Prostate gland (tissue), 2 donors: Measurements from ENCODE around the gene PARVB. TPM values are rescaled to one million over a fixed set of nuclear protein-coding genes. Genes with fewer than 3 reads are reported as not detected.

ENCODE experiments used
- DNase-seq: peaks from one replicate; pipeline ENCODE4 v3.0.0-alpha.2; 2019; ENCODE audit warnings: low spot score
- H3K27ac ChIP-seq, 2 donors: fragments of 200-600 bp; sonication (generic); 2 replicates each; pipeline ENCODE4 v1.5.1; 2017 to 2019
- H3K27me3 ChIP-seq: fragments of 200-600 bp; sonication (generic); replicated peaks from 2 replicates; pipeline ENCODE4 v1.5.1; 2019; ENCODE audit not compliant: insufficient read depth
- H3K36me3 ChIP-seq, 2 donors: fragments of 200-600 bp; sonication (generic); 1 replicate in 1 of 2; 2 replicates in 1 of 2; pipeline versions ENCODE4 v1.5.1 to v1.8.1; 2017 to 2019
- H3K4me1 ChIP-seq: fragments of 200-600 bp; sonication (generic); replicated peaks from 2 replicates; pipeline ENCODE4 v1.5.1; 2019
- H3K4me3 ChIP-seq, 2 donors: fragments of 200-600 bp; sonication (generic); 2 replicates each; pipeline ENCODE4 v1.5.1; 2017 to 2019
- H3K9me3 ChIP-seq: fragments of 200-600 bp; sonication (generic); 2 replicates; pipeline ENCODE4 v1.5.1; 2017
- CTCF ChIP-seq, 4 experiments: fragments of 200-600 bp in 2 of 4; fragments of 450-650 bp in 2 of 4; sonication (generic) in 2 of 4; IDR thresholded peaks; 1 replicate in 3 of 4; 2 replicates in 1 of 4; pipeline ENCODE4 v1.5.1; 2016 to 2019; ENCODE audit warnings: antibody characterized with exemption in 4 of 4, mild to moderate bottlenecking in 2 of 4, moderate library complexity in 2 of 4
- POLR2A ChIP-seq: fragments of 450-650 bp; IDR thresholded peaks from one replicate; pipeline ENCODE4 v1.6.1; 2016; ENCODE audit warnings: antibody characterized with exemption, mild to moderate bottlenecking
- POLR2AphosphoS5 ChIP-seq: sonication (generic); formaldehyde crosslinking; IDR thresholded peaks from one replicate; pipeline ENCODE4 v1.6.1; 2017; ENCODE audit warnings: antibody characterized with exemption
- WGBS: methylation state at CpG from one replicate; pipeline ENCODE4 v1.1.5; 2018; 5-methylcytosine and 5-hydroxymethylcytosine counted together
- intact Hi-C: fragments of 100-400 bp; cut with DNase I; formaldehyde crosslinking; loops from one replicate; pipeline ENCODE4 v1.14.2; 2022
- total RNA-seq, 2 donors: library from RNA; depleted of rRNA; stranded (reverse); fragments of >200 nt; gene quantifications; one replicate each; pipeline ENCODE4 v1.1.0, GENCODE V29; 2016

Gene PARVB
- total RNA-seq, 2 donors from 2014 or later, result 11.7 to 28.4 TPM

- intact Hi-C loops, result no loop called here
- H3K4me1 ChIP-seq, result no peaks in the 10 kb centered on the region
- no peak for TF ChIP-seq POLR2AphosphoS5
- TF ChIP-seq POLR2A, result no peak
- TF ChIP-seq CTCF (IDR thresholded peaks at IDR 0.05), result no peak
- H3K27ac ChIP-seq, result no peak overlapping the region
- WGBS, result 90% methylated on average over 12 of the region's 12 CpGs
- H3K9me3 ChIP-seq, result no peaks in the 10 kb centered on the region
- H3K36me3 ChIP-seq, result no peaks in the 10 kb centered on the region
- H3K27me3 ChIP-seq, result no peaks in the 10 kb centered on the region
- H3K4me3 ChIP-seq, result no peak overlapping the region
- DNase-seq, result no peak
These were observed 92.2 kb downstream of the PARVB start for GRCh38 chr22:44116331-44116730.

GRCh38 chr22:44116755-44117684, 92.9 kb downstream of the PARVB start:
- H3K36me3 ChIP-seq, result no peaks in the 10 kb centered on the region
- DNase-seq, result no peak
- no peak for TF ChIP-seq POLR2AphosphoS5
- TF ChIP-seq POLR2A, result no peak
- TF ChIP-seq CTCF (IDR thresholded peaks at IDR 0.05), result no peak
- no peaks in the 10 kb centered on the region for H3K4me1 ChIP-seq
- no peaks in the 10 kb centered on the region for H3K27me3 ChIP-seq
- H3K27ac ChIP-seq, result no peak overlapping the region
- H3K9me3 ChIP-seq, result no peaks in the 10 kb centered on the region
- intact Hi-C loops, result no loop called here
- 80% methylated on average over 16 of the region's 16 CpGs for WGBS
- H3K4me3 ChIP-seq, result no peak overlapping the region

- TF ChIP-seq POLR2A (no peak), POLR2AphosphoS5 (no peak), CTCF (IDR thresholded peaks at IDR 0.05) (no peak)
- Histone ChIP-seq H3K27me3 (no peaks in the 10 kb centered on the region), H3K4me3 (no peak overlapping the region), H3K27ac (no peak overlapping the region), H3K4me1 (no peaks in the 10 kb centered on the region), H3K9me3 (no peaks in the 10 kb centered on the region), H3K36me3 (no peaks in the 10 kb centered on the region)
- DNase-seq, result no peak
- 74% methylated on average over 3 of the region's 3 CpGs for WGBS
- intact Hi-C loops, result no loop called here
These were observed 93.6 kb downstream of the PARVB start for GRCh38 chr22:44117746-44118145.

GRCh38 chr22:44118645-44119315, 94.7 kb downstream of the PARVB start:
- Histone ChIP-seq H3K36me3 (no peaks in the 10 kb centered on the region), H3K27me3 (no peaks in the 10 kb centered on the region), H3K4me1 (no peaks in the 10 kb centered on the region), H3K4me3 (no peak overlapping the region), H3K27ac (no peak overlapping the region), H3K9me3 (no peaks in the 10 kb centered on the region)
- DNase-seq, result no peak
- WGBS, result 77% methylated on average over 12 of the region's 12 CpGs
- intact Hi-C loops, result no loop called here
- TF ChIP-seq POLR2A (no peak), CTCF (IDR thresholded peaks at IDR 0.05) (no peak), POLR2AphosphoS5 (no peak)
